Spinal cord (tissue), 10 donors: ENCODE measurements around the gene MGAT4A. TPM values are rescaled to one million over a fixed set of nuclear protein-coding genes. Genes with fewer than 3 reads are reported as not detected.

Experiments
- DNase-seq, 6 donors: peaks; one replicate each; pipeline versions ENCODE4 v3.0.0 to v3.0.0-alpha.2; 2013 to 2015; ENCODE audit warnings: low spot score in 6 of 6, low read depth in 4 of 6
- H3K27ac ChIP-seq: one replicate; pipeline ENCODE4 v1.5.1; 2013; ENCODE audit warnings: low read depth, low read length, control low read depth
- H3K27me3 ChIP-seq: one replicate; pipeline ENCODE4 v1.6.1; 2013; ENCODE audit warnings: low read length; ENCODE audit not compliant: control insufficient read depth, insufficient read depth
- H3K36me3 ChIP-seq: one replicate; pipeline ENCODE4 v1.6.1; 2013; ENCODE audit warnings: low read length; ENCODE audit not compliant: control insufficient read depth, insufficient read depth
- H3K4me1 ChIP-seq: one replicate; pipeline ENCODE4 v1.6.1; 2013; ENCODE audit warnings: low read length; ENCODE audit not compliant: control insufficient read depth, insufficient read depth
- H3K4me3 ChIP-seq: one replicate; pipeline ENCODE4 v1.5.1; 2013; ENCODE audit warnings: low read depth, low read length, control low read depth
- H3K9me3 ChIP-seq: one replicate; pipeline ENCODE4 v1.6.1; 2013; ENCODE audit warnings: low read length; ENCODE audit not compliant: control insufficient read depth, insufficient read depth
- WGBS: methylation state at CpG from one replicate; pipeline ENCODE4 v1.1.5; 2013; ENCODE audit warnings: missing lambda C conversion rate; ENCODE audit not compliant: insufficient coverage; 5-methylcytosine and 5-hydroxymethylcytosine counted together
- polyA plus RNA-seq, 2 donors: library from polyadenylated mRNA; unstranded; fragments of 120-200 nt; gene quantifications; one replicate each; pipeline ENCODE4 v1.2.1, GENCODE V29; 2013; ENCODE audit not compliant: insufficient read length in 2 of 2
- total RNA-seq, 2 donors: library from RNA; depleted of rRNA in 1 of 2; stranded (reverse); fragments of 120-200 nt in 1 of 2; fragments of >200 nt in 1 of 2; gene quantifications; one replicate each; pipeline versions ENCODE4 v1.2.3 to v1.2.4, GENCODE V29; 2013 to 2014
- donor health status: healthy.

MGAT4A gene
- total and polyA plus RNA-seq, 4 donors = 25.2 to 51.2 (median 29.9) TPM

DNA sequence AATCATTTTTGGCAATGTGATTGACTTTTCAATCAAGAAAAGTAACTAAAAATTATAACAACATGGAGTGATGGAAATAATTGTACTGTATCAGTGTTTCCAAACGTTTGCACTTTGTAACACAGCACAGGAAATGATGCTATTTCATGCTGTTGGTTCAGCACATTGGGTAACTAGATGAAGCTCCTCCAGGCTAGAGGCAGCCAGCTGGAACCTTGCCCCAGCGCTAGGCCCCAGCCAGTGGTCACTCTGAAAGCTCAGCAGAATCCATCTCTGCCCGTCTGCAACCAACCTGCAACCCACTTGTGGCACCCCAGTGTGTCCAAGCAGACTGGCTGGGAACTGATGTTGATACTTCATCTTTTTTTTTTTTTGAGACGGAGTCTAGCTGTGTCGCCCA, 107.3 kb downstream of the MGAT4A start:
- no peaks in the 10 kb centered on the region for H3K9me3 ChIP-seq
- H3K4me3 ChIP-seq = no peak overlapping the region
- H3K36me3 ChIP-seq = no peaks in the 10 kb centered on the region
- H3K27ac ChIP-seq = no peak overlapping the region
- no peaks in the 10 kb centered on the region for H3K4me1 ChIP-seq
- H3K27me3 ChIP-seq = no peaks in the 10 kb centered on the region
- DNase-seq = no peak
- 73% methylated on average over 3 of the region's 5 CpGs for WGBS

DNA sequence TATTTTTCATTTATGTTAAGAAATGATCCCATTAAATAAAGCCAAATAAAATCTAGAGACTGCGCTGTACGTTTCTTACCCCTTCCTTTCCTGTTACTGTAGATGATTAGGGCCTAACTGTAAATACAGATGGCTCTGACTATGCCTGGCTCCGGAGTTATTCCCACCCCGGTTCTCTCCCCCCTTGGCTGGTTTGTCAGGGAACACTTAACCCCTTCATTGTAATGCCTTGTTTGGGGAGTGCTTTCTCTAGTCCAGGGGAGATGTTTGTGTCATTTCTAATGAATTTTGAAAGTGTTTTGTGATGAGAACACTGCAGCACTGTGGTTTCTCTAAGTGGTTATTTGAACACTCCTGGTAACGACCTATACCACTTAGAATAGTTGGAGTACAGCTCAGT, 113.8 kb downstream of the MGAT4A start:
- H3K27ac ChIP-seq = no peak overlapping the region
- no peaks in the 10 kb centered on the region for H3K27me3 ChIP-seq
- no peaks in the 10 kb centered on the region for H3K4me1 ChIP-seq
- no peak overlapping the region for H3K4me3 ChIP-seq
- no CpG with 5 or more reads among the region's 5 CpGs for WGBS
- no peaks in the 10 kb centered on the region for H3K9me3 ChIP-seq
- DNase-seq = no peak
- peaks cover 18% of the 10 kb centered on the region for H3K36me3 ChIP-seq

GRCh38 chr2:98615481-98615880, 115.5 kb downstream of the MGAT4A start:
- H3K4me3 ChIP-seq = no peak overlapping the region
- H3K27ac ChIP-seq = no peak overlapping the region
- H3K36me3 ChIP-seq = peaks cover 19% of the 10 kb centered on the region
- H3K27me3 ChIP-seq = no peaks in the 10 kb centered on the region
- no peaks in the 10 kb centered on the region for H3K9me3 ChIP-seq
- 71% methylated on average over 5 of the region's 5 CpGs for WGBS
- no peak for DNase-seq
- peaks cover under 1% of the 10 kb centered on the region for H3K4me1 ChIP-seq

GRCh38 chr2:98614024-98614739, 116.8 kb downstream of the MGAT4A start:
- H3K4me3 ChIP-seq = no peak overlapping the region
- H3K4me1 ChIP-seq = peaks cover 11% of the 10 kb centered on the region
- no peak overlapping the region for H3K27ac ChIP-seq
- no peaks in the 10 kb centered on the region for H3K9me3 ChIP-seq
- WGBS = 95% methylated on average over 8 of the region's 9 CpGs
- no peak for DNase-seq
- no peaks in the 10 kb centered on the region for H3K27me3 ChIP-seq
- H3K36me3 ChIP-seq = peaks cover 21% of the 10 kb centered on the region

- H3K27me3 ChIP-seq = no peaks in the 10 kb centered on the region
- peak in 1 of 6 donors; percentile 22 for DNase-seq
- peaks cover 23% of the 10 kb centered on the region for H3K4me1 ChIP-seq
- H3K27ac ChIP-seq = peak overlapping the region; percentile 94
- peaks cover 9% of the 10 kb centered on the region for H3K36me3 ChIP-seq
- peak overlapping the region; percentile 86 for H3K4me3 ChIP-seq
- WGBS = 2% methylated on average over 27 of the region's 29 CpGs
- H3K9me3 ChIP-seq = no peaks in the 10 kb centered on the region
Measured at GRCh38 chr2:98608962-98609604, 121.8 kb downstream of the MGAT4A start.

DNA sequence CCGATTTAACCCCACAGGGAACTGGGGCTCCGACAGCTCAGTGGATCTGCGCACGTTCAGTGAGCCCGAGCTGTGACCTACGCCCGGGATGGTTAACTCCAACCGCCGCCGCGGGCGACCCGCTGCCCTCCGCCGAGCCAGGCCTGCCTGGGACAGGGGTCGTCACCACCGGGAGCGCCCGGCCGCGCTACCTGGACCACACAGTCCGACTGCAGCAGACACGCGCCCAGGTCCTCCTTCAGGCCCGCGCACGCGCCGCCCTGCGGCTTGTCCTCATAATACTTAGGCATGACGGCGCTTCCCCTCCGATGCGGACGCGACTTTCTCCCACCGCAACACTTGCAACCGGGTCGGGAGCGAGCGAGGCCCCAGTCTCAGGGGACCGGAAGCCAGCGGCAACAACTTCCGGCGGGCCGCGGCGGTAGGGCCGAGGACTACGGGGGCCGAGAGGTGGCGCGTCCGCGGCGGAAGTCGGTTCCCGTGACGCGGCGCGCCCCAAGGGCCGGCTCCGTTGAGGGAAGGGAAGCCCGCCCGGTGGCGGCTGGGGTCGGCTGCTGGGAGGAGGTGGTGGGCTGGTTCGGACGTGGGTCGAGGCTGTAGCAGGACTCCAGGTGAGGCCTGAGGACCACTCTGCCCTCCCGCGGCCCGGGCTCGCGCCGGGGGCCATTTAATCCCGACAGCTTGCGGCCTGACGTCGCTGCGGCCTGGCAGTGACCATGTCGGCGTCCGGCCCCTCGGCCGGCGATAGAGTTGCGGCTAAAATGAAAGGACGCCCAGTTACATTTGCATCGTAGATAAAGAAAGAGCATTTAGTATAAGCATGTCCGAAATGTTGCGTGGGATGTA, 122.6 kb downstream of the MGAT4A start, which contains the start of the genes COA5 and UNC50:
Gene COA5 (minus strand): TSS at position 397 of the 846 bp plus-strand sequence. CDS start 107 bp downstream, at position 290.
Gene UNC50 (plus strand): TSS at position 474 of the 846 bp plus-strand sequence. CDS start 1,171 bp downstream, outside the sequence.
- WGBS = under 1% methylated on average over 93 of the region's 93 CpGs
- H3K9me3 ChIP-seq = no peaks in the 10 kb centered on the region
- H3K36me3 ChIP-seq = peaks cover 8% of the 10 kb centered on the region
- peaks cover 23% of the 10 kb centered on the region for H3K4me1 ChIP-seq
- DNase-seq = peak; percentile 73 to 97 (median 84)
- no peaks in the 10 kb centered on the region for H3K27me3 ChIP-seq
- peak within 1 kb of the TSS; percentile 86 for H3K4me3 ChIP-seq
- H3K27ac ChIP-seq = peak within 1 kb of the TSS; percentile 94

DNA sequence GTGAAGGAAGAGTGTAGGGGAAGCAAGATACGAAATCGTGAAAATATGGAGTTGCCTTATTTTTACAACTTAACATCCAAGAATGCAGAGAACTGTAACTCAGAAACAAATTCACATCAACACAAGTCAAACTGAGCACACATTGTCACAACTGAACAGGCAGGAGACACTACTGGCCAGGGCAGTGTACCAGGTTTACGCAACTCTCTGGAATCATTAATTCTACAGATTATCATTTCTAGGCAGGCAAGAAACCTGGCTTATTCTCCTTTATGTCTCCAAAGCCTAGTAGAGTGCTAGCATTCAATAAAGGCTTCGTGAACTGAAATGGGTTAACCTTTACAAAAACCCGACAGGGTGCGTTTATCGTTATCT, 123.2 kb downstream of the MGAT4A start:
- no peak for DNase-seq
- Histone ChIP-seq H3K27me3 (no peaks in the 10 kb centered on the region), H3K9me3 (no peaks in the 10 kb centered on the region), H3K4me3 (peak overlapping the region; percentile 86), H3K4me1 (peaks cover 23% of the 10 kb centered on the region), H3K36me3 (peaks cover 12% of the 10 kb centered on the region), H3K27ac (peak overlapping the region; percentile 77)
- WGBS = 4% methylated on average over 5 of the region's 7 CpGs

DNA sequence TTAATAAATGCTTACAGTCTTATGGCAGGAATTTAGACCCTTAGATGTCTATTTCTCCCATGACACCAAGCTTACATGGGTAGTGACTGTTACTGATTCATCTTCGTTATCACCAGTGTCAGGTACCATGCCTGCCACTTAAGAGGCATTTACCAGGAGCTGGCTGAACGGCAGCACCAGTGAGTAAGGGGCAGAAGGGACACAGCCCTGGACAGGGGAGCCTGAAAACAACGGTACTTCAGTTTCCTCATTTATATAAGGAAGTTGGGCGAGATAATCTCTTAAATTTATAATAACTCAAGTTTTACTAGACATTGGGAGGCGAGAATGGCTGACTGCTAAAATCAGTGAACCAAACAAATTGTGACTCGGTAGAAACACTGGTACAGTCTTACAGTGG, 123.8 kb downstream of the MGAT4A start:
- DNase-seq = no peak
- Histone ChIP-seq H3K36me3 (peaks cover 10% of the 10 kb centered on the region), H3K4me1 (peaks cover 23% of the 10 kb centered on the region), H3K27me3 (no peaks in the 10 kb centered on the region), H3K4me3 (peak overlapping the region; percentile 86), H3K9me3 (no peaks in the 10 kb centered on the region), H3K27ac (no peak overlapping the region)
- 100% methylated on average over 1 of the region's 6 CpGs for WGBS

DNA sequence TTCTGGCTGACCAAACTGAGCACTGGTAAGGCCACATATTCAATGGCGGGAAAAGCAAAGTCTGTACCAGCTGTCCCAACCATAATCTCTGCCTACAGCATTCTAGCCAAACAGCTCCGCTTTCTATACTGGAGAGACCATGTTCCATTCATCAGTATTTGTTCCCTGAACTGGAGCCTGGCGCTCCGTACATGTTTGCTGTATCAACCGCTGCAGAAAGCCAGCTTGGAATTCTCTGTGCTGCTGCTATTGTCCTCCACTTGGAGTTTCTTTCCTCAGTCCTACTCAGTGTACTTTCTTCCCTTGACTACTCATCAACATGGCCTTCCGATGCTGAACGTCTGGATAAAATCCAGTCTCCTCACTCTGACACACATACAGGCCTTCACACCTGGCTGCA, 124.5 kb downstream of the MGAT4A start:
- H3K36me3 ChIP-seq = peaks cover 12% of the 10 kb centered on the region
- no peak overlapping the region for H3K4me3 ChIP-seq
- H3K4me1 ChIP-seq = peaks cover 23% of the 10 kb centered on the region
- 84% methylated on average over 7 of the region's 7 CpGs for WGBS
- no peaks in the 10 kb centered on the region for H3K27me3 ChIP-seq
- no peak overlapping the region for H3K27ac ChIP-seq
- H3K9me3 ChIP-seq = no peaks in the 10 kb centered on the region
- DNase-seq = no peak
